Thyroid gland (tissue), 4 donors: ENCODE measurements around the gene ZFHX2.

Experiments used
- CTCF ChIP-seq, 6 experiments: fragments of 200-600 bp in 3 of 6; fragments of 450-650 bp in 3 of 6; sonication (generic) in 3 of 6; IDR thresholded peaks; one replicate each; pipeline ENCODE4 v1.5.1; 2016 to 2019; ENCODE audit warnings: antibody characterized with exemption in 6 of 6, mild to moderate bottlenecking in 2 of 6, inconsistent platforms in 1 of 6, moderate library complexity in 1 of 6
- POLR2A ChIP-seq, 2 donors: fragments of 450-650 bp; IDR thresholded peaks; one replicate each; pipeline ENCODE4 v1.6.1; 2017; ENCODE audit warnings: antibody characterized with exemption in 2 of 2, mild to moderate bottlenecking in 2 of 2, moderate library complexity in 1 of 2

GRCh38 chr14:23536494-23536893, 15.1 kb downstream of the ZFHX2 start:
- TF ChIP-seq CTCF (IDR thresholded peaks at IDR 0.05) (no peak), POLR2A (IDR thresholded peaks at IDR 0.05) (no peak)
